Activated CD4-positive, alpha-beta T cell treated with anti-CD3 and anti-CD28 coated beads for 24 hours (primary cell): ENCODE data around the gene ZMIZ1.

Source experiments
- DNase-seq, 2 donors: peaks; one replicate each; pipeline ENCODE4 v3.0.0-alpha.2; 2020; ENCODE audit warnings: low read depth in 2 of 2

The ZMIZ1 gene

DNA sequence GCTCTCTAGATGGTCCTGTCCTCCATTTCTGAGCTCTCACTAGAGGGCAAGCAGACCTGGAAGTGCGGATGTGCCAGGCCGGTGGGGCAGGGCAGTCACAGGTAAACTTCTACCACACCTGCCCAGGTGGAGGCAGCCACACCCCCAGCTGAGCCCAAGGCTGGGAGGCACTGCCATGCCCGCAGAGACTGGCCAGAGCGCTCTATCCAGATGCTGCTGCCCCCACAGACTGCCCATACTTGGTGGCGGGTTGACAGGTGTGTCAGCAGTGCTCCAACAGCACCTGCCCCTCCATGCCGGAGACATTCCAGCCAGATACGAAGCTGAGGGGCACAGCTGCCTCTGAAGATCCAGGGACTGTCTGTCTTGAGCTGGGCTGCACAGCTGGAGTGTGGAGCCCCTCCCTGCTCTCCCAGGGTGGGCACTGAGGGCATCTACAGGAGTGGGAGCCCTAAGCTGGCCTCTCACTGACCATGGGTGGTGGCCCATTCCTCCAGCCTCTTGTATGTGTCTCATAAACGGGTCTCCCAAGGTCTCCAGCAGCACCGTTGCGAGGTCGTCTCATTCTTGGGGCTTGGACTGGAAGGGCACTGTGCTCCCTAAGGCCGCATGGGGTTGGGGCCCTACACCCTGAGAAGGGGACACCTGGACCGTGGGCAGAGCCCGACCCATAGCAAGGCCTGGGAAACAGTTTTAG is 240.4 kb downstream of the ZMIZ1 start:
- DNase-seq, result no peak

DNA sequence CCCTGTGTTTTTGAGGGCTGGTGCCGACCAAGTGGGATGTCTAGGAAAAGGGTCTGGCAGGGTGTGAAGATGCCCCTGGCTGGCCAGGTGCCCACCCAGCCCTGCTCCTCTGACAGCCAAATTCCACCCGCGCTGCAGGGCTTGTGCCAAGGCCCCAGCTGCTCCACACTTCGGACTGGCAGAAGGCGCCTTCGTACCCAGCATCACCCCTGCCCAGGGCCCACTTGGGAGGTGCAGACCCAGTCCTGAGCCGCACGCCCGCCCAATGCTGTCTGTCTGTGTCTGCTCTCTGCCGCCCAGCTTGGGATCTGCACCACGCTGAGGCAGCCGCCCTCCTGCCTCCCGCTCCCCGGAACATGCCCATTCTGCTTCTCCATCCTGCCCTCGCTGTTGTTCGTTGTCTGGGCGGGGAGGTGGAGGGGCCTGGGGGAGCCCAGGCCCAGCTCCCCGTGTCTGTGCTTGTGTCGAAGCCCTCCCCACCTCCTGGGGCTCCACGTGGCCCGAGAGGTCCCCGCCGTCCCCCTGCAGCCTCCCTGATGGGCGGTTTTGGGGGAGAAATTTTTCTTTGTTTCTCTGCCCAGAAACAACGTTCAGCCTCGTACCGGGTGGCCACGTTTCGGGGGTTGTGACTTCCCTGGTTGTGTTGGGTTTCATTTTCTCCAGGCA is 241.6 kb downstream of the ZMIZ1 start:
- DNase-seq, result no peak

DNA sequence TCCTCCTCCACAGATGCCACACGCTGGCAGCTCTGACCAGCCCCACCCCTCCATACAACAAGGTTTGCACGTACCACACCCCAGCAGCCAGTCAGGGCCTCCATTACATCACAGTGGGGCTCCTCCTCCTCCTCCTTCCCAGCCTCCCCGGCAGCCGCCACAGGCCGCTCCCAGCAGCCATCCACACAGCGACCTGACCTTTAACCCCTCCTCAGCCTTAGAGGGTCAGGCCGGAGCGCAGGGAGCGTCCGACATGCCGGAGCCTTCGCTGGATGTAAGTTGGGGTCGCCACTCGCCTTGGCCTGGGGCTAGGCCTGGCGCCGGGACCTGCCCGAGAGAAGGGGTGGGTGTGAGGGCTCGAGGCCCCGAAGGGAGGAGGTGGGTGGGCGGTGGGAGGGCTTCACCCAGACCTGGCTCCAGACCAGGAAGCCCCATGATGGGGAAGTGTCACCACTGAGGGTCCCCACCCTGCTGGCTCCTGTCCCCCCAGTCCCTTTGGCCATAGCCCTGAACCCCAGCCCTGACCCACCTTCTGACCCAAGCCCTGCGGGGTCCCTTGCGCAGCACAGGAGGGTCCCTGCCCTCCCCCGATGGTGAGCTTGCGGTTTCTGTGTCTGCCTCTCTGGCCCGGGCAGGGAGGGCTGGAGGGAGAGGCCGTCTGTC is 242.3 kb downstream of the ZMIZ1 start:
- DNase-seq, result no peak

DNA sequence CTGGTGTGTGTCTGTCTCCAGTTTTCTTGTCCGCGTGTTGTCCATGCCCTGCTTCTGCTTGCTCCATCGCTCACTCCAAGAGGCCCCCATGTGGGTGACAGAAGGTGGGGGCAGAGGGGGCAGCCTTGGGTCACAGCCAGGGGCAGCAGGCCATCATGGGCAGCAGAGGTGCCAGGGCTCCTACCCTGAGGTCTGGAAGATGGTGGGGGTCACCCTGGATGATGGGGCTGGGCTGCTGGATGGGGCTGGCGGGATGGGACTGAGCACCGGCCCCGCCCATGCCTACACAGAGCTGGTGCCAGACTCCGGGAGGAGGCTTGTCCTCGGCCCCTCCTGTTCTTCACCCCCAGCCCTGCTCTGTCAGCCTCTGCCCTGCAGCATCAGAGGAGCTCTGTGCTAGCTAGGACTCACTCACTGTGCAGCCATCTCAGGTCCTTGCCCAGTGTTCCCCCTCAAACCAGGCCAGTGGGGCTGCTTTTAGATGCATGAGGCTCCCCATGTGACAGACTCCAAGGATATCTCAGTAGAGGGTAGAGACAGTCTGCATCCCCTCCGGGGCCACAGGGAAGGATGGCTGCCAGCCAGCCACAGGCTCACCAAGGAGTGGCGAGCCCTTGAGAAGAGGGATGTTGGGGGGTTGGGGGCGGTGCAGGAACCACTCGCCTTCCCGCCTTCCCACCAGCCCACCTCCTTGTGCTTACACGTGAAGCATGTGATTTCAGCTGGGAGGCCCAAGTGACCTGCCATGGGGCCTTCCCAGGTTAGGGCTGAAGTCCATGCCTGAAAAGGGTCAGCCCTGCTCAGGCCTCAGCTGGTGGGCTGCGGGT is 243.0 kb downstream of the ZMIZ1 start:
- DNase-seq, result no peak

DNA sequence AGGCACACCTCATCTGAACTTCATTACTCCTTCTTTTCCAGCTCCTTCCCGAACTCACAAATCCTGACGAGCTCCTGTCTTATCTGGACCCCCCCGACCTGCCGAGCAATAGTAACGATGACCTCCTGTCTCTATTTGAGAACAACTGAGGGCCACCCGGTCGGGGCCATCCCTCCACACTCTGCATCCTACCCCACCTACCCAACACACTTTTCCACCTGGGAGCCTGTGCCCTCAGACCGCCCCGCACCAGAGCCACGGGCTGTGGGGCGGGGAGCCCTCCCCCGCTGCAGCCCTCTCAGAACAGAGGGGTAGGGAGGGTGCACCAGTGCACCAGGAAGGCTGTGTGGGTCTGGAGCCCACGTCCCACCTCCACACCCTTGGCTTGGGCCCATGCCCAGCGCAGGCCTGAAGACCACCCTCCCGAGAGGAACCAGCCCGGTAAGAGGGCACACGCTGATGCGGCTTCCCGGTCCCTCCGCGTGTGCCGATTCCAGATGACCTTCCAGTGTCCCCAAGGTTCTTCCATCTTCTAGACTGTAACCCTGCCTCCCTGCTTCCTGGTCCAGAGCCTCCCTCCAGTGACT is 243.9 kb downstream of the ZMIZ1 start:
- DNase-seq, result no peak

DNA sequence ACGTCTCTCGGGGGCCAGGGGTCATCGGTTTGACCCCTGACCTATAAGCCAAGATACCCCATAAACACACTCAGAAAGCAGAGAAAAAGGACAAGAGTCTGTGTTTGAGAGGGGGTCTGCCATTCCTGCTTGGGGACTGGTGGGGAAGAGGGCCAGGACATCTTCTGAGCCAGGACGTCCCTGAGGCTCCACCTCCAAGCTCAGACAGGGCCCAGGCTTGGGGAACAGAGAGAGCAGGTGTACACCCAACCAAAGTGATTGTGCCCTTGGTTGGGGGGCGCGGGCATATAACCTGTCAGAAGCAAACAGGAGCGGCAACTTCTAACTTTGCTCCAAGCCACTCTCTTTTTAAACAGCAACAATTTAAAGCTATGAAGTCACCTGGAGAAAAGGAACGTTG is 244.6 kb downstream of the ZMIZ1 start:
- no peak for DNase-seq

DNA sequence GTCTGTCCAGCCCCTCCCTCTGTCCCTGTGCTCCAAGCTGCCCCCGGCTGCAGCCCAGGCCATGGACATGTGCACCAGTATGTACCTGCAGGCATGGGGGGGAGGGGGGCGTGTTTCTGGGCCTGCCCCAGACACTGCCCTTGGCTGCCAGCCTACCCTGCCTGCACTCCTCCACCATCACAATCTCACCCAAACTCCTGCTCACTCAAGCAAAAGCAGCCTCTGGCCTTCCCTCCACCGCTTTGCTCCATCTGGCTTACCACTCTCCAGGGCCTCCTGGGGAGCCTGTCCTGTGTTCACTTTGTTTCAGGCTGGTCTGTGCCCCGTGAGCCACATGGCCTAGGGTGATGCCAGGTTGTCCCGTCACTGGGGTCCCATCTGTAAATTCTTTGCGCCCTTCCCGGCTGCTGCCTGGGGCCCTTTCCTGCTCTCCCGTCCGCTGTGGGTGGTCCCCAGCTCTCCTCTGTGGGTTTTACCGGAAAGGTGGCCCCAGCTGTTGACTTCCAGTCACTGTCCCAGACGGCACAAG is 245.2 kb downstream of the ZMIZ1 start:
- DNase-seq, result no peak

DNA sequence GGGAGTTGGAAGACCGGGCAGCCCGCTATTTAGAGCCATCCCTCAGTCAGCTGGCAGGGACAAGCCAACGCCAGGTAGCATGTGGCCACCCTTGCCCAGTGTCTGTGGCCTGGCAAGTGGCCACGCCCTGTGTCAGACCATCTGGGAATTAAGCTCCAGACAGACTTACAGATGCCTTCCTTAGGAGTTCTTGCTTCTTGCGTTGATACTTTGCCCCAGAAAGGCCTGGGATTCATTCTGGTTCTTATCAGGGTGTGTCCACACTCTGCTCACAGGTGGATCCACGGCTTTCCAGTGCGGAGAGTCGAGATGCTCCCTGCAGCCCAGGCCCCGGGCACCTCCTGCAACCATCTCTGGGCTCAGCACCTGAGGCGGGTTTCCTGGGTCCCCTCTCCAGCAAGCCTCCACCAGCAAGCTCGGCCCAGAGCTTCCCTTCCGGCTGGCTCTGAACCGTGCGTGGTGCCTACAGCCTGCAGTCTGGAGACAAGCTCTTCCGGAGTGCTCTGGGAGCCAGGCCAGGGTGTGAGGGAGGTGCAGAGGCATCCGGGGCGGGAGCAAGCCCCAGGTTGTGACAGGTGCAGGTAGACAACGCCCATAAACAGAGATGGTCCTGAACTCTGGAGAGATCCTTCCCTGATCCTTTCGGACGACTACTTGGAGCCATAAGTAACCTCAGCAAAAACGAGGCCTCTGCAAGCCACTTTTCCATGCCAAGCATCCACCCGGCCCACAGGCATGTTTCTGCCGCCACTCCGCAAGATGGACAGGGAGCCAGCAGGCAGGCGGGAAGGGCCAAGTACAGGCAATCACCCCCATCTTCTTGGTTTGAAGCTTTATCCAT is 246.2 kb downstream of the ZMIZ1 start:
- no peak for DNase-seq

DNA sequence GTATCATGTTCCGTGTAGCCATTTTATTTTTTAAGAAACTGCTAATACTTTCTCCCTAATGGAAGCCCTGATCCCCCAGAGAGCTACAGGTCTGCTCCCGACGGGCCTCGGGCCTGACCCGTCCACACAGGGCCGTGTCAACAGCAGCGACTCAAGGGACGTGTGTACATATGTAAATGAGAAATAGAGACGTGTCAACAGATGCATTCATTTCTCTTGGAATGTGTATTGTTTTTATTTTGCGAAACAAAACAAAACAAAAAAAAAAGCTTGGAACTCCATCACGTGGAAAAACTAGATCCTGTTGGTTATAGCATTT is 246.8 kb downstream of the ZMIZ1 start:
- no peak for DNase-seq

DNA sequence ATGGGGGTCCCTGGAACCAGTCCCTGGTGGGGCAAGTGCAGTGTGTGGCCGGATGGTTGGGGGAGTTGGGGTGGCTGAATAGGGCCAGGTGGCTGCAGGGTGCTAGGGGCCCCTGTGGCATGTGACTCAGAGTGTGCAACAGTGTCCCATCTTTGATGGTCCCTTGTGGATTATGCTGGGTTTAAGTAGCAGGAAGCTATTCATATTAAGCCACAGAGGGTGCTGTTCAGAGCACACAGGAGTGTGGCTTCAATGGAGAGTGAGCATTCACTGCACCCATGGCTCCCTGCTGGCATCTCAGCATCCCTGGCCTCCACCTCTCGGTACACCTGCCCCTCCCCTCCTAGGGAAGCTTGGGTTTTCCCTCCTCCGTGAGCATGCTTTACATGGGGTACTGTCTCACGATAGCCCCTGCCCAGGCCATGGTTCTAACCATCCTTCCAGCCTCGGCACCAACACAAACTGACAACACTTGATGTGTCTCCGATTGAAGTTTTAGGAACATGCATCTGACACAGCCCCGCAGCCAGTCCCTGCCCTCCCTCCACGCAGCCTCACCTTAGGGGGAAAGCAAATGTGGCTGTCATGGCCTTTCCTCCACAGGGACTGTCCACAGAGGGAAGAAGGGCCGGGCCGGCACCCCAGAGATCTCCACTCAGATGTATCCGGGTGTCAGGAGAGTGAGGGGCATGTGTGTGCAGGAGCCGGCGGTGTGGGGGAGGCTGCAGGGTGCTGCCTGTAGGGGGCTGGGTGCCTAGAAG is 248.1 kb downstream of the ZMIZ1 start:
- DNase-seq, result no peak

DNA sequence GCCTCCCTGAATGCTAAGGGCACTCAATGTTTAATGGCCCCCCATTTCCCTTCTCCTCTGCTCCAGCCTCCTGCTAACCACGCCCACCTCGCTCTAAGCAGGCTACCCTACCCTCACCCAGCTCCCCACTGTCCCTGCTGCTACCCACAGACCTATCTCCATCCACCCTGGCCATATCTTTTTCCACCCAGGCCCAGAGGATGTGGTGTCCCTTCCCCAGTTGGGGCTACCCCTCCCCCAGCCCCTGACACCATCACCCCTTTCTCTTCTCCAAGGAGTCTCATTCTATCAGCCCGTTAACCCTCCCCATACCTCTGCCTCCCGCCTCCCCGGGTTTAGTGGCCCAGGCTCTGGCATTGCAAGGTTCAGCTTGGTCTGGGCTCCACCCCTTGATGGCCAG is 249.6 kb downstream of the ZMIZ1 start:
- DNase-seq, result no peak

DNA sequence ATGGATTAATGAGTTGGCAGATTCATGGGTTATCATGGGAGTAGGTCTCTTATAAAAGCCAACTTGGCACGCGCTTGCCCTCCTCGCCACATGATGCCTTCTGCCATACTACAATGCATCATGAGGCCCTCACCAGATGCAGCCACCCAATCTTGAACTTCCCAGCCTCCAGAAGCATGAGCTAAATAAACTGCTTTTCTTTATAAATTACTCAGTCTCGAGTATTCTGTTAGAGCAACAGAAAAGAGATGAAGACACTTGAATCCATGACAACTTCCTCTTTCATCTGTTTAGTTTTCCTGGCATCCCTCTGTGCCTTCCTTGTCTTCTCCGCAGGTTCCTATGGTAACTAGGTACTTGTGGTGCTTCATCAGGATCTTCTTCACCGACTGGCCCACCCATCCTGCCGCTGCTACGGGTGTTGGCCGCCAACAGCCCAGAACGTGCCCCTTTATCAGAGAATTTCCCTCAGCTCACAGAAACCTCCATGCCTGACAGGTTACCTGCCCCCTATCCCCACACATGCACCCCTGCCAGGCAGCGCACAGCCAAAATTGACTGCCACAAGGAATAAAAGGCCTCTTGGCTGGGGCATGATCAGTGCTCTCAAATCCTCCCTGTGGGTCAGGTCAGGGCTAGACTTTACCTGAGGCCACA is 250.5 kb downstream of the ZMIZ1 start:
- DNase-seq, result no peak

DNA sequence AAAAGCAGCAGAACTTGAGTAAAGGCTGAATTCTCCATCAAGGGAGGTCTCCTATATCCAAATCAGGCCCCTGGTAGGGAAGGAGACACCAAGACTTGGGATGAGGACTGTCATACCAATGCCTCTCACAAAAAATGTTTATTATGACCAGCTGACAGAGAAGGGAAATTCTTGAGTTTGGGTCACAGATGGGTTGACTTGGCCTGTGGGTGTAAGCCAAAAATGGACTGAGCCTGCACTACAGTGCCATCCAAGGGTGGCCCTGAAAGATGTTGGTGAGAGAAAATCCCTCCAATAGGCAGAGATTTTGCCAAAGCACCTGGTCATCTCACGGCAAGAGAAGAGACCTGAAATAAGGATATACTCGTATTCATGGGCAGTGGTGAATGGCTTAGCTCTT is 251.6 kb downstream of the ZMIZ1 start:
- no peak for DNase-seq

DNA sequence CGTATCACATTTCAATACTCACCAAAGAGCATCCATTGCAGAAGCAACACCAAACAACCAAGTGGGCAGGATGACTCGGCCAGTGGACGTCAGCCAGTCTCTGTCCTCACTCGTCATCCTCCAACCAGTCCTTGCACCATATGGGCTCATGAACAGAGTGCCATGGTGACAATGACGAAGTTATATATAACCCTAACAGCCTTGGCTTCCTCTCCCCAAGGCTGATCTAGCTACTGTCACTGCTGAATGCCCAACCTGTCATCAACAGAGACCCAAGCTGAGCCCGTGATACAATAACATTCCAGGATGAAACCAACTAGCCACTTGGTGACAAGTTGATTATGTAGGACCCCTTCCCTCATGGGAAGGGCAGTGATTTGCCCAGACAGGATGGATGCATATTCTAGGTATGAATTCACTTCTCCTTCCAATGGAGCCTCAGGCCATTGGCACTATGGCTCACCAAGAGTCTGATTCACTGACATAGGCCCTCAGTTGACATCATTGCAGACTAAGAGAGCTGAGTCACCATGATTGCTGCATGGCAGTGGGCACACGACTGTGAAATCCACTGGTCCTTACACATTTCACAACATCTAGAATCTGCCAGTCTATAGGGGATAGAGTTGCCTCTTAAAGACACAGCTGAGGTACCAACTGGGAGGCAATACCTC is 252.2 kb downstream of the ZMIZ1 start:
- no peak for DNase-seq

DNA sequence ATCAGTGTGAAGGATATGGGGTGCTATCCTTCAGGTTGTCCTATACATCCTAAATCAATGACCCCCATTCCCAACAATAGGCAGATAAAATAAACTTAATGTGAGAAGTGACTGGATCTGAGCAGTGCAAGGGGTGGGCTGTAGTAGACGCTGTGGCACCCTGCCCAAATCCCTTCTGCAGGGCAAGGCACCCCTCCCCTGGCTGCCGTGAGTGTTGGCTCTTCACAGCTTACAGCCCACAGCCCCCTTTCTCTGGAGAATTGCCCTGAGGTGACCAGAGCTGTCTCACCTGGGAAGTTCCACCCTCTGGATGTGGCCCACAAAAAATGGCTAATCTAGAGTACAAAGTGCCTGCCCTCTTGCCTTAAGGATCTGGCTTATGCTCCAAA is 252.7 kb downstream of the ZMIZ1 start:
- no peak for DNase-seq

DNA sequence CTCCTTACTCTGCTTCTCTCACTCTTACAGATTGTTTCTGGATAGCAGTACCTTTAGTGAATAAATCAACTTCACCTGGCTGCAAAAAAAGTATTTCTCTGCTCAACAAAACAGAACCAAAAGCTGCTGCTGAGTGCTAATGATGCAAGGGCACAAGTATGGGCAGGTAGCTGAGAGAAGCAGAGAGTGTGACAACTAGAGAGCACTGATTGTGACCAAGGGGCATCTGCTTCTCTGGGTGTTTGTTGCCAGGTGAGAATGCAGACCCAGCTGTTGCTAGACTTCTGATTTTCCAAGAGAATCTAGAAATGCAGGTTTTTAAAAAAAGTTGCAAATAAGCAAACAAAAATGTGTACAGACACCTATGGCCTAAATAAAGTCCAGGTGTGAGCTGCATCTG is 253.2 kb downstream of the ZMIZ1 start:
- DNase-seq, result no peak

DNA sequence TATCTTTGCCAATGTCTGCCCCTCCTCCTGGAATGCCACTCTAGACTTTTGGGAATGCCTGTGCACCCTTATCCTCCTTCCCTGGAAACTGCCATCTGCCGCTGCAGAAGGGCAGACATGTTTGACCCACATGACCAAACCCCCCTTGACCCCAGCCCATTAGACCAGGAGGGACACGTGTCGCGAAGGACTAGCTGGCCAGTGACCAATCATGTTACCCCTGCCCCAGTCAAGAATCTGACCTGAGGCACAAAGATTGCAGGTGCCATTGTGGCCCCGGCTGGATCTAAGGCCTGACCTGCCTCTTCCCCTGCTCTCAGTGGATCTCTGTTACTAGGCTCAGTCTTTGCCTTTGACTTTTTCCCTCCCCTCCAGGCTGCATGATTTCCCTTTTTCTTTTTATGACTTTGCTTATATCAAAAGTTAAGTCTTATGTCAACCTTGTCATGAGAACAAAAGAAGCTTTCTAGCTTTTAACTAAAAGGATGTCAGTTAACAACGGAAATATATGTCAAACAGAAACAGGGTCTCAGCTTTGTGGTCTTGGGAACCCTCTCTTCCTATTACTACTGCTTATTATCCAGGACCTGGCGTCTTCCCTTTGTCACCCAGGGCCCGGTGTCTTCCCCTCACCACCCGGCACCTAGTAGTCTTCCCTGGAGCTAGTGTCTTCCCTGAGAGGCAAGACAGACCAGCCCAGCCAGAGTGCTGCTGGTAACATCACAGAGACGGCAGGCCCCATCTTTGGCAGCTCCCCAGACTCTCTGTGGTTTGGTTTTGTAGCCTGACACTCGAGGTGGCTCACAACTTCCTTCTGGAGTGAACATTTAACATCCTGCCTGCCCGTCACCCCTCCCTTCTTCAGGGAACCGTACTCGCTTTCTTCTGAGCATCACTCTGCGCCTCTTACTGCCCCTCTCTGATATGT is 254.1 kb downstream of the ZMIZ1 start:
- peak; percentile 41 to 68 for DNase-seq

DNA sequence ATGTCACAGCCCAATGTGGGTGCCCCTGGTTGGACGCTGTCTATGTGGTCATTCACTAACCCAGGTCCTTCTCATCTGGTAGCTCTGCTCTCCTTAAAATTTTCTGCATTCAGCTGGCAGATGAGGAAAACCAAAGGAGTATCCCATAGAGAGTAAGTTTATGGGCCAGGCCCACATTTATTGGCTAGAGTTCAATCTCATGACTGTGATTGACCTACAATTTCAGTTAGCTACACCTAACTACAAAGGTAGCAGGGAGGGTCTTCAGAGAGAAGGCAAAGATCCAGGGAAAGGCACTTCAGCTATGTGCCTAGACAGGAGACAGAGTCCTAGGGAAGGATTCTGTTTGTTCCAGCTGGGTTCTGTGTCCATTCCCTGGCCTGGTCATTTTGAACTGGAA is 254.8 kb downstream of the ZMIZ1 start:
- no peak for DNase-seq
